Upper lobe of right lung (tissue), 1 donor: ENCODE data around the gene INPP5J. TPM values are rescaled to one million over a fixed set of nuclear protein-coding genes. Genes with fewer than 3 reads are reported as not detected.

Experiments
- ATAC-seq: fragments of 200-7000 bp; cut with Tn5 transposase; one replicate; pipeline ENCODE4 v1.9.1; 2020; ENCODE audit warnings: mild to moderate bottlenecking, moderate library complexity
- DNase-seq: peaks from one replicate; pipeline ENCODE4 v3.0.0-alpha.2; 2020
- H3K27ac ChIP-seq: fragments of 200-600 bp; one replicate; pipeline ENCODE4 v1.8.0; 2022
- H3K27me3 ChIP-seq: fragments of 200-600 bp; one replicate; pipeline ENCODE4 v1.8.0; 2022; ENCODE audit warnings: mild to moderate bottlenecking
- H3K36me3 ChIP-seq: fragments of 200-600 bp; one replicate; pipeline ENCODE4 v1.8.0; 2022
- H3K4me1 ChIP-seq: fragments of 200-600 bp; one replicate; pipeline ENCODE4 v1.8.0; 2022
- H3K4me3 ChIP-seq: fragments of 200-600 bp; one replicate; pipeline ENCODE4 v1.8.0; 2022; ENCODE audit warnings: mild to moderate bottlenecking
- H3K9me3 ChIP-seq: fragments of 200-600 bp; one replicate; pipeline ENCODE4 v1.8.0; 2022
- intact Hi-C: fragments of 100-400 bp; cut with DNase I; formaldehyde crosslinking; loops from one replicate; pipeline ENCODE4 v1.11.0; 2022
- total RNA-seq: library from RNA; stranded (reverse); fragmentation: NEBNext Ultra II Directional; extraction: Animal tissue kit (Norgen Biotek cat#: 25700); gene quantifications from one replicate; pipeline ENCODE4 v1.2.1, GENCODE V29; 2021
- TF ChIP-seq, protein P1 (sequence below): fragments of 200-600 bp; IDR thresholded peaks from one replicate; pipeline ENCODE4 v1.8.0; 2022; ENCODE audit warnings: antibody characterized with exemption
- donor health status: DM: no; HTN: yes; CAD: no; lungs with severe emphysema.

The INPP5J gene
- total RNA-seq, 1 donor from 2014 or later = 4.5 TPM

DNA sequence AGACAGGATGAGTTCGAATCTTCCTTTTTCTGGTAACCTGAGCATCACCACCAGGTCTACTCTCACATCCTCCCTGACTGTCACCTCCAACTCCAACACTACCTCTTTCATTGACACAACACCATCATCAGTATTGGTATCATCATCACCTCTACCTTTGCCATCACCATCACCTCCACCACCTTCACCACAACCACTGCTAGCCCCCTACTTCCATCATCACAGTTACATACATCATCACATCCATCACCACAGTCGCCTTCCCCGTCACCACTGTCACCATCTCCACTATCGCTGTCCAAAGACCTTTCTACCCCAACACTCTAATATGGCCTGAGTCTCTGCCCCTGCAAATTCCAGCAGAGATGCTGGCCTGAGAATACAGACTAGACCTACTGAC lies 1.4 kb upstream of the INPP5J start:
- no peak overlapping the region for H3K27ac ChIP-seq
- peaks cover 3% of the 10 kb centered on the region for H3K4me1 ChIP-seq
- TF ChIP-seq, protein P1, sequence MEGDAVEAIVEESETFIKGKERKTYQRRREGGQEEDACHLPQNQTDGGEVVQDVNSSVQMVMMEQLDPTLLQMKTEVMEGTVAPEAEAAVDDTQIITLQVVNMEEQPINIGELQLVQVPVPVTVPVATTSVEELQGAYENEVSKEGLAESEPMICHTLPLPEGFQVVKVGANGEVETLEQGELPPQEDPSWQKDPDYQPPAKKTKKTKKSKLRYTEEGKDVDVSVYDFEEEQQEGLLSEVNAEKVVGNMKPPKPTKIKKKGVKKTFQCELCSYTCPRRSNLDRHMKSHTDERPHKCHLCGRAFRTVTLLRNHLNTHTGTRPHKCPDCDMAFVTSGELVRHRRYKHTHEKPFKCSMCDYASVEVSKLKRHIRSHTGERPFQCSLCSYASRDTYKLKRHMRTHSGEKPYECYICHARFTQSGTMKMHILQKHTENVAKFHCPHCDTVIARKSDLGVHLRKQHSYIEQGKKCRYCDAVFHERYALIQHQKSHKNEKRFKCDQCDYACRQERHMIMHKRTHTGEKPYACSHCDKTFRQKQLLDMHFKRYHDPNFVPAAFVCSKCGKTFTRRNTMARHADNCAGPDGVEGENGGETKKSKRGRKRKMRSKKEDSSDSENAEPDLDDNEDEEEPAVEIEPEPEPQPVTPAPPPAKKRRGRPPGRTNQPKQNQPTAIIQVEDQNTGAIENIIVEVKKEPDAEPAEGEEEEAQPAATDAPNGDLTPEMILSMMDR = no peak
- H3K9me3 ChIP-seq = no peaks in the 10 kb centered on the region
- intact Hi-C loops = no loop called here
- no peak for ATAC-seq
- no peaks in the 10 kb centered on the region for H3K36me3 ChIP-seq
- no peaks in the 10 kb centered on the region for H3K27me3 ChIP-seq
- DNase-seq = no peak
- H3K4me3 ChIP-seq = no peak overlapping the region

DNA sequence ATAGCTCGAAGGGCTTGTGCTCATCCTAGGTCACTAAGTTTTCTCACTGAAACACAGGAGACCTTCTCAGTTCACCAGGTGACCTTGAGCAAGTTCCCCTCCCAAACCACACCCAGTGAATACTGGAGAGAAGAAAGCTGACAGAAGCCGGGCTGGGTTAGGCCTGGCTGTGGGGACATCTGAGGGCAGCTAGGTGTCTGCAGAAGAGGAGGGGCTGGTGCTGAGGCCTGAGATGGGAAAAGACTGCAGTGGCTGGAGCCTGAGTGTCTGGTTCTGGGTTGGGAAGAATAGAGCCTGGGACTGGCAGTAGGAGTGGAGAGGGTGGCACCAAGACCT lies 602 bp upstream of the INPP5J start:
- H3K4me1 ChIP-seq = peaks cover 3% of the 10 kb centered on the region
- no peak overlapping the region for H3K27ac ChIP-seq
- DNase-seq (no peak), ATAC-seq (no peak)
- TF ChIP-seq, protein P1 = no peak
- no peaks in the 10 kb centered on the region for H3K36me3 ChIP-seq
- no peaks in the 10 kb centered on the region for H3K27me3 ChIP-seq
- intact Hi-C loops = no loop called here
- no peaks in the 10 kb centered on the region for H3K9me3 ChIP-seq
- H3K4me3 ChIP-seq = no peak overlapping the region

DNA sequence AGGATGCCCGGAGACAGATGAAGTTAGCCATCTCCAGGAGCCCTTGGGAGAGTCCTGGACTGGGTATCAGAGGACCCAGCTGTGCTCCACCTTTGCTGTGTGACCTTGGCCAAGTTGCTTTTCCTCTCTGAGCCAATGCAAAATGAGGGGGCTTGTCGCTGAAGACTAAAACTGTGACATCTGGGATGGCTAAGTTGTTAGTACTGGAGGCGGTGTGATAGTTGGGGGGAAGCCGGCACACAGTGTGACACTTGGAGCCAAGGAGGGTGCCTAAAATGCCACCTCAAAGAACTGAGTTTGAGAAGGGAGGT lies 481 bp downstream of the INPP5J start:
- H3K4me1 ChIP-seq = peaks cover 3% of the 10 kb centered on the region
- TF ChIP-seq, protein P1 = no peak
- intact Hi-C loops = no loop called here
- H3K9me3 ChIP-seq = no peaks in the 10 kb centered on the region
- no peaks in the 10 kb centered on the region for H3K36me3 ChIP-seq
- ATAC-seq (no peak), DNase-seq (no peak)
- H3K27me3 ChIP-seq = no peaks in the 10 kb centered on the region
- H3K27ac ChIP-seq = no peak overlapping the region
- H3K4me3 ChIP-seq = peak overlapping the region; percentile 47

DNA sequence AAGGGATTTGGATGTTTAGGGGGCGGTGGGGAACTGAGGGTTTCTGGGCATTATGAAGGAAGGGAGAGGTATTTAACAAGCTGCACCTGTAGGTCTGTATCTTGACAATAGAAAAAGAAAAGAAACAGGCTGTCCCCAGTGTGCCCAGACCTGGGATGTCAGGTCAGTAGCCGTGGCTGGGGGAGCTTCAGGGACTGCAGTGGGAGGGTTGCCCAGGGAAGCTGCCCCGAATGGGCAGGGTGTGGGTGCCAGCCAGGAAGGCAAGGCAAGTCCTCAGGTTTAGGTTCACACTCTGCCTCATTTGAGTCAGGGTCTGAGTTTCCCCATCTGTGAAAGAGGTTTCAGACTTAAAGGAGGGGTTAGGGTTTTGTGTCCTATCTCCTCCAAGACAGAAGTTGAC lies 1.5 kb downstream of the INPP5J start:
- TF ChIP-seq, protein P1 = no peak
- intact Hi-C loops = no loop called here
- H3K36me3 ChIP-seq = no peaks in the 10 kb centered on the region
- H3K27ac ChIP-seq = no peak overlapping the region
- H3K9me3 ChIP-seq = no peaks in the 10 kb centered on the region
- peaks cover 3% of the 10 kb centered on the region for H3K4me1 ChIP-seq
- DNase-seq (no peak), ATAC-seq (no peak)
- H3K4me3 ChIP-seq = no peak overlapping the region
- no peaks in the 10 kb centered on the region for H3K27me3 ChIP-seq

DNA sequence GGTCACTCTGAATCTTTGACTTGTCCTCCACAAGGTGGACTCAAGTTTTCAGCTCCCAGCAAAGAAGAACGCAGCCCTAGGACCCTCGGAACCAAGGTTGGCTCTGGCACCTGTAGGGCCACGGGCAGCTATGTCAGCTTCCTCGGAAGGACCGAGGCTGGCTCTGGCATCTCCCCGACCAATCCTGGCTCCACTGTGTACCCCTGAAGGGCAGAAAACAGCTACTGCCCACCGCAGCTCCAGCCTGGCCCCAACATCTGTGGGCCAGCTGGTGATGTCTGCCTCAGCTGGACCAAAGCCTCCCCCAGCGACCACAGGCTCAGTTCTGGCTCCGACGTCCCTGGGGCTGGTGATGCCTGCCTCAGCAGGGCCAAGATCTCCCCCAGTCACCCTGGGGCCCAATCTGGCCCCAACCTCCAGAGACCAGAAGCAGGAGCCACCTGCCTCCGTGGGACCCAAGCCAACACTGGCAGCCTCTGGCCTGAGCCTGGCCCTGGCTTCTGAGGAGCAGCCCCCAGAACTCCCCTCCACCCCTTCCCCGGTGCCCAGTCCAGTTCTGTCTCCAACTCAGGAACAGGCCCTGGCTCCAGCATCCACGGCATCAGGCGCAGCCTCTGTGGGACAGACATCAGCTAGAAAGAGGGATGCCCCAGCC lies 2.2 kb downstream of the INPP5J start:
- DNase-seq (no peak), ATAC-seq (no peak)
- no peak overlapping the region for H3K27ac ChIP-seq
- H3K36me3 ChIP-seq = no peaks in the 10 kb centered on the region
- no peaks in the 10 kb centered on the region for H3K9me3 ChIP-seq
- TF ChIP-seq, protein P1 = no peak
- intact Hi-C loops = no loop called here
- H3K4me1 ChIP-seq = peaks cover 3% of the 10 kb centered on the region
- H3K4me3 ChIP-seq = no peak overlapping the region
- H3K27me3 ChIP-seq = no peaks in the 10 kb centered on the region

DNA sequence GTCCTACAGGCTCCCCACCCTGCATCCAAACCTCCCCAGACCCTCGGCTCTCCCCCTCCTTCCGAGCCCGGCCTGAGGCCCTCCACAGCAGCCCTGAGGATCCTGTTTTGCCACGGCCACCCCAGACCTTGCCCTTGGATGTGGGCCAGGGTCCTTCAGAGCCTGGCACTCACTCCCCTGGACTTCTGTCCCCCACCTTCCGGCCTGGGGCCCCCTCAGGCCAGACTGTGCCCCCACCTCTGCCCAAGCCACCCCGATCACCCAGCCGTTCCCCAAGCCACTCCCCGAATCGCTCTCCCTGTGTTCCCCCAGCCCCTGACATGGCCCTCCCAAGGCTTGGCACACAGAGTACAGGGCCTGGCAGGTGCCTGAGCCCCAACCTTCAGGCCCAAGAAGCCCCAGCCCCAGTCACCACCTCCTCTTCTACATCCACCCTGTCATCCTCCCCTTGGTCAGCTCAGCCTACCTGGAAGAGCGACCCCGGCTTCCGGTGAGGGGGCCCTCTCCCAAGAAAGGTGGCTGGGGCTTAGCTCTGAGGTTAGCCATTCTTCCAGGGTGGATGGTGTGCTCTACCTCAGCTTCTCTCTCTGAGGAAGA lies 2.9 kb downstream of the INPP5J start:
- ATAC-seq = no peak
- H3K36me3 ChIP-seq = no peaks in the 10 kb centered on the region
- no peaks in the 10 kb centered on the region for H3K9me3 ChIP-seq
- DNase-seq = no peak
- intact Hi-C loops = no loop called here
- no peak overlapping the region for H3K27ac ChIP-seq
- no peaks in the 10 kb centered on the region for H3K27me3 ChIP-seq
- peaks cover 3% of the 10 kb centered on the region for H3K4me1 ChIP-seq
- TF ChIP-seq, protein P1 = no peak
- no peak overlapping the region for H3K4me3 ChIP-seq
